Measurements from ENCODE around the gene NPLOC4. TPM values are rescaled to one million over a fixed set of nuclear protein-coding genes. Genes with fewer than 3 reads are reported as not detected.

Gene NPLOC4
- total and polyA plus RNA-seq, 8 donors = 50.5 to 122 (median 56.5) TPM

DNA sequence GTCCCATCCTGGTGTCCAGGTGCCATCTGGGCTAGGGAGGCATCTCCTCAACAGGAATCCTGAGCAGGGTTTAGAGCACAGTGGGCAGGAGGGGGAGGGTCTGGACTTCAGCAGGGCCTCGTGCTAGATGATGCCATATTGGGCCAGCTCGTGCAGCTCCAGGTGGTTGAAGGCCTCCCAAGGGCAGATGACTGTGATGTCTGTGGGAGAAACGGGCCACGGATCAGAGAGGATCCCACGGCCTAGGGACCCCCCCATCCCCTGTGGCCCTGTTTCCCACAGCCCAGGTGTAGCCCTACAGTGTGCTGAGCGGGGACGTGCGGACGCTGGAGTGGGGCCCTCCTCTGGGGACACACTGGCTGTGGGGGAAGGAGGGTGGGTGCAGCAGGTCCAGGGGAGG, 14.0 kb upstream of the NPLOC4 start:
- H3K9me3 ChIP-seq = no peaks in the 10 kb centered on the region
- TF ChIP-seq, protein P1, sequence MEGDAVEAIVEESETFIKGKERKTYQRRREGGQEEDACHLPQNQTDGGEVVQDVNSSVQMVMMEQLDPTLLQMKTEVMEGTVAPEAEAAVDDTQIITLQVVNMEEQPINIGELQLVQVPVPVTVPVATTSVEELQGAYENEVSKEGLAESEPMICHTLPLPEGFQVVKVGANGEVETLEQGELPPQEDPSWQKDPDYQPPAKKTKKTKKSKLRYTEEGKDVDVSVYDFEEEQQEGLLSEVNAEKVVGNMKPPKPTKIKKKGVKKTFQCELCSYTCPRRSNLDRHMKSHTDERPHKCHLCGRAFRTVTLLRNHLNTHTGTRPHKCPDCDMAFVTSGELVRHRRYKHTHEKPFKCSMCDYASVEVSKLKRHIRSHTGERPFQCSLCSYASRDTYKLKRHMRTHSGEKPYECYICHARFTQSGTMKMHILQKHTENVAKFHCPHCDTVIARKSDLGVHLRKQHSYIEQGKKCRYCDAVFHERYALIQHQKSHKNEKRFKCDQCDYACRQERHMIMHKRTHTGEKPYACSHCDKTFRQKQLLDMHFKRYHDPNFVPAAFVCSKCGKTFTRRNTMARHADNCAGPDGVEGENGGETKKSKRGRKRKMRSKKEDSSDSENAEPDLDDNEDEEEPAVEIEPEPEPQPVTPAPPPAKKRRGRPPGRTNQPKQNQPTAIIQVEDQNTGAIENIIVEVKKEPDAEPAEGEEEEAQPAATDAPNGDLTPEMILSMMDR (IDR thresholded peaks at IDR 0.05) = no peak
- peak in 1 of 4 donors; percentile 47 for DNase-seq
- no peak for ATAC-seq
- no peaks in the 10 kb centered on the region for H3K36me3 ChIP-seq
- H3K27ac ChIP-seq = no peak overlapping the region
- intact Hi-C loops (cut with DNase I) = no loop called here
- peaks cover 37 to 68% of the 10 kb centered on the region in 2 donors for H3K27me3 ChIP-seq
- no peak overlapping the region for H3K4me3 ChIP-seq
- peaks cover 0 to 3% of the 10 kb centered on the region in 2 donors for H3K4me1 ChIP-seq

DNA sequence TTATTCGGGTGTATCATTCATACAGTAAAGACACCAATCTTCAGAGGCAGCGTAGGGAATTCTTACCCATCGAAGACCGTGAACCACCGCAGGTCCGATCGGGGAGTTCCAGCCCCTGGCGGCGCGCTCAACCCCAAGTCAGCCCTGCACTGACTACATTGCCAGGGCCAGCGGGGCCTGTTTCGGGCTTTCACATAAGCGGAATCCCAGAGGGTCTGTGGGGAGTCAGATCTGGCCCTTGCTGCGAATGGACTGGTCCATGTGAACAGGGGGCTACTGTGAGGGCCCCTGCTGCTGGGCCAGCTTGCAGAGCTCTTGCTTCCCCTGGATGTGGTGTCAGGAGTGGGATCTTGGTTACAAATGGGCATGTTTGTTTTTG, 11.8 kb upstream of the NPLOC4 start:
- H3K27ac ChIP-seq = no peak overlapping the region
- DNase-seq = peak in 1 of 4 donors; percentile 57
- peaks cover 37 to 64% of the 10 kb centered on the region in 2 donors for H3K27me3 ChIP-seq
- H3K9me3 ChIP-seq = no peaks in the 10 kb centered on the region
- intact Hi-C loops (cut with DNase I) = no loop called here
- TF ChIP-seq, protein P1 (IDR thresholded peaks at IDR 0.05) = no peak
- H3K4me3 ChIP-seq = no peak overlapping the region
- no peak for ATAC-seq
- peaks cover 0 to 3% of the 10 kb centered on the region in 2 donors for H3K4me1 ChIP-seq
- H3K36me3 ChIP-seq = no peaks in the 10 kb centered on the region

DNA sequence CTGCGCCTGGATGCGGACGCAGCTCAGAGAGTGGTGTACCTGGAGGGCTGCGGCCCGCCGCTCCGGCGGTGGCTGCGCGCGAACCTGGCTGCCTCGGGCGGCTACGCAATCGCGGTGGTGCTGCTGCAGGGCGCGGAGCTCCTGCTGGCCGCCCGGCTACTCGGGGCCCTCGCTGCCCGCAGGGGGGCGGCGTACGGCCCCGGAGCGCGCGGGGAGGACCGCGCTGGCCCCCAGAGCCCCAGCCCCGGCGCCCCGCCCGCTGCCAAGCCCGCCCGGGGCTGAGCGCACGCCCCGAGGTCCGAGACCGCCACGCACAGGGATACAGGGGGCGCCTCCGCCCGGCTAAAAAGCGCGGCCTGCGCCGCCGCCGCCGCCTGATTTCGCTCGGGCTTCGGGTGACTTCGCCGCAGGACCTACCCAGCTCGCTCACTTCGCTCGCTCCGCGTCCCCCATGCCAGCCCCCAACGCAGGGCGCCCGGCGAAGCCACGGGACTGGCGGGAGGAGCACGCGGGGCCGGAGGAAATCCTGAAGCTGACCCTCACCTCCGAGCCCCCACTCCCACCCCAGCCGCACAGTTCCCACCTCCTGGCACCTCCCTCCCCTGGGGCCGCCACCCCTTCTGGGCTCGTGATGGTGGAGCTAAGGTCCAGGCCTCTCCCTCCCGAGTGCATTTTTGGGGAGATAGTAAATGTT, 11.2 kb upstream of the NPLOC4 start:
- peaks cover 37 to 58% of the 10 kb centered on the region in 2 donors for H3K27me3 ChIP-seq
- no peak overlapping the region for H3K4me3 ChIP-seq
- peaks cover 0 to 3% of the 10 kb centered on the region in 2 donors for H3K4me1 ChIP-seq
- TF ChIP-seq, protein P1 (IDR thresholded peaks at IDR 0.05) = no peak
- no peaks in the 10 kb centered on the region for H3K9me3 ChIP-seq
- intact Hi-C loops (cut with DNase I) = no loop called here
- no peak overlapping the region for H3K27ac ChIP-seq
- DNase-seq (peak in 1 of 4 donors; percentile 76), ATAC-seq (no peak)
- no peaks in the 10 kb centered on the region for H3K36me3 ChIP-seq

DNA sequence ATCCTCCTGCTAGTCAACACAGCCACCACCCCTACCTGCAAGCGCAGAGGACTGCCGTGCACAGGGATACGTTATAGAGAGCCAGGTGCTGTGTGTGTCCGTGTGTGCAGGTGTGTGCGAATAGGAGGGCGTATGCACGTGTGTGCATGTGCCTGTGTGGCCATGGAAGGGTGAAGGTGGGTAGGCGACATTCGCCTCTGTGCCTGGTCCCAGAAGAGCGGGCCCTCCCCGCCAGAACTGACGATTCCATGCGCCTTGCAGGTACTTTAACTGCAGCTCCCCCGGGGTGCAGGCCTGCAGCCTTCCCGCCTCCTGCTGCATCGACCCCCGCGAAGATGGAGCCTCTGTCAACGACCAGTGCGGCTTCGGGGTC, 10.7 kb upstream of the NPLOC4 start:
- Histone ChIP-seq H3K4me1 (peaks cover 0 to under 1% of the 10 kb centered on the region in 2 donors), H3K27me3 (peaks cover 37 to 56% of the 10 kb centered on the region in 2 donors), H3K36me3 (no peaks in the 10 kb centered on the region), H3K4me3 (no peak overlapping the region), H3K9me3 (no peaks in the 10 kb centered on the region), H3K27ac (no peak overlapping the region)
- DNase-seq (peak in 1 of 4 donors; percentile 65), ATAC-seq (no peak)
- intact Hi-C loops (cut with DNase I) = no loop called here
- TF ChIP-seq, protein P1 (IDR thresholded peaks at IDR 0.05) = no peak

DNA sequence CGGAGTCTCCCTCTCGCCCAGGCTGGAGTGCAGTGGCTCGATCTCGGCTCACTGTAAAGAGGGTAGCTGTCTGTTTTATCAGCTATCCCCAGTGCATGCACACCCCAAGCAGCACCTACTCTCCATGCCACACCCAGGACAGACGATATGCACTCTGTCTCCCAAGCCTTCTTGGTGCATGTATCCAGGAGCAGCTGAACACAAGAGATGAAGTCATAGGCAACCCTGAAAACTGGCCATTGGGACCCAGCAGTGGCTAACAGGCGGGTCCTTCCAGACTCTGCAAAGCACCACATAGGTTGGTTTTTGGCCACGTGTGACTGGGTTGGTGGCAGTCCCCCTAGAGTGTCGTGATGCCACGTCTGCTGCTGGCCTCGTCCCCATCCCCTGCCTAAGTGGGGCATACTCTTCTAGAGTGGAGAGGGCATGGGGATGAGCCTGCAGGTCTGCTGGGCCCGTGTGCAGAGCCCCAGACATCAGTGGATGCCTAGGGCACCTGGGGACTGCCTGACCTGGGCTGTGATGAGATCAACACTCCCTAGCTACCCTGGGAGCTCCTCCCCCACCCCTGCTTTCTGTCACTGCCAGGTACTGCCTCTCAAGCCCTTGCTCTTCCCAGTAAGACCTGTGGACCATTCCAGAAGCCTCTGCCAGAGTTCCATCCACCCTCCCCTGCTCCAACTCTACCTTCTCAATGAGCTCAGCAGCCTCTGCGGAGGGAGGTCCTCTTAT, 10.1 kb upstream of the NPLOC4 start:
- ATAC-seq = no peak
- TF ChIP-seq, protein P1 (IDR thresholded peaks at IDR 0.05) = no peak
- Histone ChIP-seq H3K4me3 (no peak overlapping the region), H3K27ac (no peak overlapping the region), H3K27me3 (peaks cover 37 to 56% of the 10 kb centered on the region in 2 donors), H3K9me3 (no peaks in the 10 kb centered on the region), H3K4me1 (no peaks in the 10 kb centered on the region), H3K36me3 (no peaks in the 10 kb centered on the region)
- peak in 1 of 4 donors; percentile 34 for DNase-seq
- intact Hi-C loops (cut with DNase I) = no loop called here
